T-helper 9 cell (primary cell): ENCODE measurements around the gene ADM5.

Source experiments
- DNase-seq: peaks from one replicate; pipeline ENCODE4 v3.0.0-alpha.2; 2020

The ADM5 gene

DNA sequence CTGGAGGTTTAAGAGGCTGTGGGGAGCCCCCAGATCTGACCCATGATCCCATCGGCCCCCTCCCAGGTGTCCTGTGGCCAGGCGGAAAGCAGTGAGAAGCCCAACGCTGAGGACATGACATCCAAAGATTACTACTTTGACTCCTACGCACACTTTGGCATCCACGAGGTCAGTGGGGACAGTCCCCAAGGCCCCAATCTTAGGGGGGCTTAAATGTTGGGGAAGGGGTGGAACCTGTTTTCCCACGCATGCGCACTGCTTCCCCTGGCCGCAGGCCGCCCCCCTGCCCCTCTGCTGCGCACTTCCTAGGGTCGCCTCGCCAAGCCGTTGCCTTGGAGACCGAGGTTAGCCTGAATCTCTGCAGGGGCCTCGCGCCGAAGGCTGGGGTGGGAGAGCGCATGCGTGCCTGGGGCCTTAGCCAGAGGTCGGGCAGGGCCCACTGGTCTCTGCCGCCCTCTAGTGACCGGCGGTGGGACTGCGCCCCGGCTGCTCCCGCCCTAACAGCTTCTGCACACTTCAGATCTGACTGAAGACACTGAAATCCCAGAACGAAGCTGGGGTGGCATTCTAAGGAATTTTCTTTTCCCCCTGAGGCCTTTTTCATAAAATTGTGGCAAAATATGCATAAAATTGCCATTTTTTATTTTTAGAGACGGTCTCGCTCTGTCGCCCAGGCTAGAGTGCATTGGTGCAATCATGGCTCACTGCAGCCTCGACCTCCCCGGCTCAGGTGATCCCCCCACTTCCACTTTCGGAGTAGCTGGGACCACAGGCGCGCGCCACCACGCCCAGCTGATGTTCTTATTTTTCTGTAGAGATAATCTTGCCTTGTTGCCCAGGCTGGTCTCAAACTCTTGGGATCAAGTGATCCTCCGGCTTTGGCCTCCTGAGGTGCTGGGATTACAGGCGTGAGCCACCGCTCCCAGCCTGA is 8.7 kb upstream of the ADM5 start:
- peak; percentile 98 for DNase-seq

DNA sequence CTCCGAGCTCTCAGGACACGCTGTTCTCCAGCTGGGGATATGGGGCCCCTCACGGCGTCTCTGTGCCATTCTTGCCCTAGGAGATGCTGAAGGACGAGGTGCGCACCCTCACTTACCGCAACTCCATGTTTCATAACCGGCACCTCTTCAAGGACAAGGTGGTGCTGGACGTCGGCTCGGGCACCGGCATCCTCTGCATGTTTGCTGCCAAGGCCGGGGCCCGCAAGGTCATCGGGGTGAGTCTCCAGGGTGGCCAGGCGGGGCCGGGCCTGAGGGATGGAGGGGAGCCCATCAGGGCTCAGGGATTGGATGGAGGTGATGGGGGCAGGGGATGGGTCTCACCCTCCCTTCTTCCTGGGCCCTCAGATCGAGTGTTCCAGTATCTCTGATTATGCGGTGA is 7.6 kb upstream of the ADM5 start:
- DNase-seq, result no peak

DNA sequence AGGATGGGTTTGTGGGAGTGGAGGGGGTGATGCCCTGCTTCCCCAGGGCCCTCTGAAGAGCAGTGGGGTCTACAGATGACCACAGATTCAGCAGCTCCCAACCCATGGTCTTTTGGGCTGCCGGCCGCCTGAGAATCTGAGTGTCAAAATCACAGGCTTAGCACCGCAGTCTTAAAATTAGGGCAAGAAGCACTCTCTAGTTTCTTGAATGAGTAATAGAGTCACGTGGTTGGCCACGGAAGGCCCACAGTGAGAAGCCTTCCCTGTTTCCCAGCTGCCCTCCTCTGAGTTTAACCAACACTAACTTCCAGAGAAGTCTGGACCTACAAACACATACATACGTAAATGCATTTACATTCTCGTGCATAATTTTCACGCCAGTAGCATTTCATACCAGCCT is 7.1 kb upstream of the ADM5 start:
- no peak for DNase-seq

DNA sequence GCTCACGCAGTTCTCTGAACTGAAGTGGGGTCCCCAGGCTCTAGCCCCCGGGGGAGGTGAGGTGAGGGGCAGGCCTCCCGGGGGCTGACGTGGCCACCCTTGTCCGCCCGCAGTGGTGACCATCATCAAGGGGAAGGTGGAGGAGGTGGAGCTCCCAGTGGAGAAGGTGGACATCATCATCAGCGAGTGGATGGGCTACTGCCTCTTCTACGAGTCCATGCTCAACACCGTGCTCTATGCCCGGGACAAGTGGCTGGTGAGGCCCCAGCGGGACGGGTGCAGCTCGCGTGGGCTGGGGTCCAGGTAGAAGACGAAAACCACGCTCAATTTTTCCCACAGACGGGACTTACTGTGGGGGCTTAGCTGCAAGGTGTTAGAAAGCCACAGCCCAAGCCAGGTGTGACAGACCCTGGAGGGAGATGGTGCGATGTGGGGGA is 5.6 kb upstream of the ADM5 start:
- DNase-seq, result no peak

DNA sequence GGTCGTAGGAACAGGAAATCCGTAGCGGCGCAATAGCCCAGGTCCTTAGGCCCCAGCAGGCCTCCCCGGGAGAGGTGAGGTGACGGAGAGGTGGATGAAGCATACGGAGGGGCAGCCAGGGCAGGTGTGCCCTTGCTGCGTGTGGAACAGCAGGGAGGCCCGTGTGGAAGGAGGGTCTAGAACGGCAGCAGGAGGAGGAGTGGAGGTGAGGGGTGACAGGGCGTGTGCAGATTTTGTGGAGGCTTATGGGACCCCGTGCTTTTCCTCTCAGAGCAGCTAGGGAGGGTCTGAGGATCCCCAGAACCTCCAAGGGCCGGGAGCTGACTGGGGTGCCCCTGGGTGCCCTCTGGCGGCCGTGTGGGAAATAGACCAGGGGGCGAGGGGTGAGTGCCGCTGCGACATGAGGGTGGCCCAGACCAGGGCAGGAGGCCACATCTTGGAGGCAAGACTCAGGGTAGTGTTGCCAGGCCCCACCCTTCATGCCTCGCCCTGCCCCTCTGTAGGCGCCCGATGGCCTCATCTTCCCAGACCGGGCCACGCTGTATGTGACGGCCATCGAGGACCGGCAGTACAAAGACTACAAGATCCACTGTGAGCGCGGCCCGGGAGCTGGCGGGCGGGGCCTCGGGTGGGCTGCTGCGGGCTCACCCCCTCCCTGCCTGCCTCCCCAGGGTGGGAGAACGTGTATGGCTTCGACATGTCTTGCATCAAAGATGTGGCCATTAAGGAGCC is 5.0 kb upstream of the ADM5 start:
- DNase-seq, result no peak

DNA sequence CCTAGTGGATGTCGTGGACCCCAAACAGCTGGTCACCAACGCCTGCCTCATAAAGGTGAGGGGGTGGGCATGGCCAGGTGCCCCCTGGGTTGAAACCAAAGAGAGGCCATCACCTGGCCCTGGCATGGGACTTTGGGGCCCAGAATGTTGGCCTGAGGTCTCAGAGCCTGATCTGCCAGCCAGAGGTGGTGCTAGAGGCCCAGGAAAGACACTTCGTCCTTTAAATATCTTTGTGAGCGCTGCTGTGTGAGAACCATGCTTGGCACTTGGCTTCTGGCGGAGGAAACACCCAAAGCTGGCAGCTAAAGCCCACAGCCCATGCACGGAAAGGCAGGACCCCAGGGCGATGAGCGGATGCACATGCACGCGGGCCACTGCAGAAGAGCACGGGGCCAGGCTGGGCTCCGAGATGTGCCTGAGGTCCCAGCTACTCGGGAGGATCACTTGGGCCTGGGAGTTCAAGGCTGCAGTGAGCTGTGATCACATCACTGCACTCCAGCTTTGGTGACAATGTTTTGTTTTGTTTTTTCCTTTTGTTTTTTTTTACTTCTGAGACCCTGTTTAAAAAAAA is 4.3 kb upstream of the ADM5 start:
- no peak for DNase-seq

DNA sequence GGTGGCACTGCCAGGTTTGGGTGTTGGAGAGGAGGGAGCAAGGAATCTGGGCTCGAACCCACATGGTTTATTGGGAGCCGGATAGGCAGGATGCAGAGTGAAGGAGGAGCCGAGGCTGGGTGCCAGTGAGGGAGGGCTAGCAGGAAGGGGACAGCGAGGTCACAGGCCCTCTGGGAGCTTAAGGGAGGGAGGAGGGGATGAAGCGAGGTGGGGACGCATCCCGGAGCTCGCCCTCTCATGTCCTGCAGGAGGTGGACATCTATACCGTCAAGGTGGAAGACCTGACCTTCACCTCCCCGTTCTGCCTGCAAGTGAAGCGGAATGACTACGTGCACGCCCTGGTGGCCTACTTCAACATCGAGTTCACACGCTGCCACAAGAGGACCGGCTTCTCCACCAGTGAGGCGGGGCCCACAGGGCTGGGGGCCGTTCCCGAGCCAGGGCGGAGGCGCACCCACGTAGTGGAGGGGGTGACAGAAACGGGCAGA is 3.5 kb upstream of the ADM5 start:
- no peak for DNase-seq

DNA sequence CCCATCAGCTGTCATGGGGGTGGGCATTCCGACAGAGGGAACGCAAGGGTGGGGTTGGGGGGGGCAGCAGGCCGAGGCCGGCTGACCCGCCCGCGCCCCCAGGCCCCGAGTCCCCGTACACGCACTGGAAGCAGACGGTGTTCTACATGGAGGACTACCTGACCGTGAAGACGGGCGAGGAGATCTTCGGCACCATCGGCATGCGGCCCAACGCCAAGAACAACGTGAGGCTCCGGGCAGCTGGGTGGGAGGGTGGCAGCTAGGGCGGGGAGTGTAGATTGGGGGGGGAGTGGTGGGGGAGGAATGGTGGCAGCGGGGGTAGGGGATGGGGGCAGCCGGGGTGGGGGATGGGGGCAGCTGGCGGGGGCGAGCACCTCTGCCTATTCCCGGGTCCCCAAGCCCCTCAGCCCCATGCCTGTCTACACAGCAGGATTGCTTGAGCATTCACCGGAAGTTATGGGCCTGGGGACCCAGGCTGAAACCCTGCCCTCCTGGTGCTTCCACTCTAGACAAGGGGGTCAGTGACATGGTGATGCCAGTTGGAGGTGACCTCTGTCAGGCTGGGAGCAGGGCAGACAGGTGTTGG is 2.8 kb upstream of the ADM5 start:
- DNase-seq, result no peak

DNA sequence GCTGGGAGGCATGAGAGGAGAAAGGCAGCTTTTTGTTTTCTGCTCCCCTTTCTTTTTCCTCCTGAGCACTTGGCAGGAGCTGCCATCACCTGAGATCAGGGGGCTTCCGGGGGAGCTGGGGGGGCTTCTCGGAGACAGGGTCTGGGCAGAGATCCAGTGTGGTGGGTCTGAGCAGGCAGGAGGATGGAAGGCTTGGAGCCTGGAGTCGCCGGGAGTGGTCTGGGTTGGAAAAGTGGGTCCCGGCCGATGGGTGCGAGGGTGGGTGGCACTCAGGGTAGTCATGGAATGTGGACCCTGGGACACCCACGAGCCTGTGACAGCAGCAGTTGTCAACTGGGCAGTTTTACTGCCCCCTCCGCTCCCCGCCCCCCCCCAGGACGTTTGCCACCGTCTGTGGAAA is 2.2 kb upstream of the ADM5 start:
- no peak for DNase-seq

DNA sequence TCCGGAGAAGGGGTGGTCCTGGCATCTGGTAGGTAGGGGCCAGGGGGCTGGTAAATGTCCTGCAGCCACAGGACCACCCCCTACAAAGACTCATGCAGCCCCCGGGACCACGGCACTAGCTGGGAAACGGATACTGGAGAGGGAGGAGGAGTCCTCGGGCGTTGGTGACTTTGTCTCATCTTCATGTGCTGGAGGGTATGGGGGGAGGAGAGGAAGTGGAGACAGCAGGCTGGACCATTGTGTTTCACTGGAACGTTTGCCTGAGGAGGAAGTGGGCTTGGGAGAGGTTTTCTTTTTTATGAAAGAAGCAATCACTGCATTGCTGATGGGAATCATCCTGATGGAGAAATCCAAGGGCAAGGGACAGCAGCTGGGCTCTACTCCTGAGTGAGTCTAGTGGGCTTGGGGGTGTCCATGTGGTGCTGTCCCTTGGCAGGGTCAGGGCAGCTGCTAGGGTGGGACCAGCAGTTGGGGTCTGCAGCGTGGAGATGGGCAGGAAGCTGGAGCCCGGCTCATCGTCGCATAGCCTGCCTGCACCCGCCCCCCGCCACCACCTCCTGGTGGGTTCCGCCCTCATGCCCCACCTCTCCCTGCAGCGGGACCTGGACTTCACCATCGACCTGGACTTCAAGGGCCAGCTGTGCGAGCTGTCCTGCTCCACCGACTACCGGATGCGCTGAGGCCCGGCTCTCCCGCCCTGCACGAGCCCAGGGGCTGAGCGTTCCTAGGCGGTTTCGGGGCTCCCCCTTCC is 1.7 kb upstream of the ADM5 start:
- DNase-seq, result no peak

DNA sequence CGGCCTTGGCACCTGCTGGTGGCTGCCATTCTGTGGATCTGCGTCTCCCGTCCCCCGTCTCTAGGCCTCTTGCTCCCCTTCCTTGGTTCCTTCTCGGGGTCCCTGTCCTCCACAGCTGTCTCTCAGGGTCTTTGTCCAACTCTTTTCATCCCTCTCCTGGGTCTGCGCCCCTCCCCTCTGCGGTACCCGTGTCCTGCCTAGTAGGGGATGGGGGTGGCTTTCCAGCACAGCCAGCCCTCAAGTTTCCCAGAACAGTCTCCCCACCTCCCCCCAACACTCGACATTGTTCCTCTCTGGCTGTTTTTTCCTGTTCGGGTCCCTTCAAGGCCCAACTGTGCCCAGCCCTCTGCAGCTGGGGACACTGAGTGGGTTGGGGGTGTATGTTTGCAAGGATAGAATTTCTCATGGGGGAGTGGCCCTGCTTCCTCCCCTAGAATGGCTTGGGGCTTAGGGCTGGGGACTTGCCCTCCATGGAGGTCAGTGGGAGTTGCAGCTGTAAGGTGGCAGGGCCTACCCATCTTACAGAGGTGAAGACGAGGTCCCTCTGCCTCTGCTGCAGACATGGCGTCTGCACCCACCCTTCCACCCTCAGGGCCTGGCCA is 762 bp upstream of the ADM5 start:
- DNase-seq, result no peak

DNA sequence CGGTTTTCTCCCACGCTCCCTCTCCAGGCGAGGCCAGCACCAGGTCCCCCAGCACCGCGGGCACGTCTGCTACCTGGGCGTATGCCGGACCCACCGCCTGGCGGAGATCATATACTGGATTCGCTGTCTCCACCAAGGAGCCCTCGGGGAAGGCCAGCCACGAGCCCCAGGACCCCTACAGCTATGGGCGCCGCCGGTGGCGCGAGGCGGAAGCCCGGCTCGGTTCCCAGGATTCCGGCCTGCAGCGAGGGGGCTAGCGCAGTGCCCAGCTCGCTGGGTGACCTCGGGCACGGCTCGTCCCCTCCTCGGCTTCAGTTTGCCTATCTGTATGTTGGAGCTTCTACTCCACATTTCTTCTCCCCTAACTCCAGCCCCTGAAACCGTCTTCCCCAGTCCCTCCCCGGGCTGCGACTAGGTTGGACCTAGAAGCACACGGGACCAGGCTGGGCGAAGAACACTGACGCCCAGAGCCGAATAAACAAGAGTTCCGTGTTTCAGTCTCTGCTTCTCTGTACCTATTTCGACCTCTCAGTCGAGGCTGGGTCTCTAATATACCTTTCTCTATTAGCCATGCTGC is 773 bp downstream of the ADM5 start:
- DNase-seq, result no peak

DNA sequence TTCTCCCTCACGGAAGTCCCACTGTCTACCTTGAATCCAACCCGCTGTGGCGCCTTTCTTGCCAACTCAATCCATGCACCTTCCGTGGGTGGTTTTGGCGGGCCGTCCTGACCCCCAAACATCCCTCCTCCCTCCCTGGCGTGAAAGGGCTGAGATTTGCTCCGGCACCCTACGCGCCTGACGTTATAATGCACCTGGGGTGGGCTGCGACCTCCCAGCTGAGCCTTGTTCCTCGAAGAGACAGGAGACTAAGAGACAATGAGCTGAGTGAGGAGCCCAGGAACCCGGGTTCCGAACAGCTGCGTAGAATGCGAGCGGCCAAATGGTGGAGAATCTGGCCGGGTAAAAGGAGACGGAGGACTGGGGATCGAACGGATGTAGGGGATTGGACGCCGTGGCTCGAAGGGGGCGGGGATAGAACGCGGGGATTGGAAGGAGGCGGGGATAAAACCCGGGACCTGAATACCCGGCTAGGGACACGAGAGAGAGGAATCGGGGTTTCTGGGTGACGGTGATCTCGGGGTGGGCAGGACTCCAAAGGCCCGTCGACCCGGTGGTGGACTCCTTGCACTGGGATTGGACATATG is 1.4 kb downstream of the ADM5 start, which contains the start of gene CPT1C:
Gene CPT1C, plus strand, starts transcription at position 461 of the 587 bp plus-strand sequence. CDS start 1,137 bp downstream, outside the sequence.
- DNase-seq, result peak; percentile 30

DNA sequence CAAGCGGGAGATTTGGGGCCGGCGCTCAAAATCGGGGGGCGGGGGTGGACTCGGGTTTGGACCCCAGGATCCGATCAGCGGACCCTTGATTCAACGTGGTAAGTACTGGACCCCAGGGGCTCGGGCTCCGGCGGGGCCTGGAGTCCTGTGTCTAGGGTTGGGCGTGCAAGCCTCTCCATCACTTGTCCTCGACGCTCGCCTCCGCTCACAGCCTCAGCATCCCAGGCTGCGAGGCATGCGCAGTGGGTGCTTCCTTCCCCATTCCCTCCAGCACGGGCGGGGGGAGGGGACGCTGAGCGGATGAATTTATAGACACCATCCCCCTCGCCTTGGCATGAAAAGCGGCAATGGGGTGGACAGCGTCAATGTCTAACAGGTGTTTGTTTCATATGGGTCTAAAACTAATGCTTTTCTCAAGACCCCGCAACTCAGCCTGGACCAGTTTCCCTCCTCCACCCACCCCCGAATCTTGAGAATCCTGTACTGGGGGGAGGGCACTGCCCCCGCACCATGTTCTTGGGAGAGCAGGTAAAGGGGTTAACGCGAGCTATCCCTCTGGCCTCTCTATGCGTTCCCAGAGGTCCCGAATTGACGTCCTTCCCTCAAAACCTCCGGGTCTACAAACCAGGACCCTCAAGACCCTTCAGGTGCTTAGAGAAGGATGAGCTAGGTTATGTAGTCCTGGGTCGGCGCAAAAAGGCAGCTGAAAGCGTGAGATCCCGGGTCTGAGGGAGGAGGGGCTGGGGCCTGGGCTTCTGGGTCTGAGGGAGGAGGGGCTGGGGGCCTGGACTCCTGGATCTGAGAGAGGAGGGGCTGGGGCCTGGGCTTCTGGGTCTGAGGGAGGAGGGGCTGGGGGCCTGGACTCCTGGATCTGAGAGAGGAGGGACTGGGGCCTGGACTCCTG is 2.1 kb downstream of the ADM5 start:
- no peak for DNase-seq

DNA sequence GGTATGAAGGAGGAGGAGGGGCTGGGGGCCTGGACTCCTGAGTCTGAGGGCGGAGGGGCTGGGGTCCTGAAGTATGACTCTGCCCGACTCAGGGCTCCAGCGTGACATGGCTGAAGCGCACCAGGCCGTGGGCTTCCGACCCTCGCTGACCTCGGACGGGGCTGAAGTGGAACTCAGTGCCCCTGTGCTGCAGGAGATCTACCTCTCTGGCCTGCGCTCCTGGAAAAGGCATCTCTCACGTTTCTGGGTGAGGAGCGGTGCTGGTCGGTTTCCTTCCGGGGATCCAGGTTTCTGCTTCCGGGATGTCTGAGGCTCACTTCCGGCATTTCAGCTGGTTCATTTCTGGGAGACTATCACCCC is 2.7 kb downstream of the ADM5 start:
- no peak for DNase-seq

DNA sequence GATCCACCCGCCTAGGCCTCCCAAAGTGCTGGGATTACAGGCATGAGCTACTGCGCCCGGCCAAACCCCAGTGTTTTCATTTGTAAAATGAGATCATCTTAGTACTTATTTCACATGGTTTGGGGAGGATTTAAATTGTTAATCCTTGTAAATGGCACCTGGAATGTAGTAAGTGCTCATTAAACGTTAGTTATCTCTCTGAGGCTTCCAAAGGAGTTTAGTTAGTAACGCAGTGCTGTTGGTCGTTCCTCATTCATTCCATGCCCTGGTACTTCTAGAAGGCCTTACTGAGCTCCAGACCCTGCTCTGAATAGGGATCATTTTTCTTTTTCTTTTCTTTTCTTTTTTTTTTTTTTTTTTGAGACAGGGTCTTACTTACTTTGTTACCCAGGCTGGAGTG is 6.7 kb downstream of the ADM5 start:
- DNase-seq, result no peak

DNA sequence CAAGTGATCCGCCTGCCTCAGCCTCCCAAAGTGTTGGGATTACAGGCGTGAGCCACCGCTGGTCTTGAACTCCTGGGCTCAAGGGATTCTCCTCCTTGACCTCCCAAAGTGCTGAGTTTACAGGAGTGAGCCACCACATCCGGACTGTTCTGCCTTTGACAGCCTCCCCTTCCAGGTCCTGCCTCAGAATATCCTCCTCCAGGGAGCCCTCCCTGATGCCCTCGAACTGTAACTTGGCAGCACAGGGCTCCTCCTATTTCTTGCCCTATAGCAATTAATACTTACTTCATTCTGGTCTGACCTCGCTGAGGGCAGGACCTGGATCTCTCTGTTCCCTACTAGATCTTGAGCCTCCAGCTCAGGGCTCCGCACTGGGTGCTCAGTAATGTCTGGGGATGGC is 7.5 kb downstream of the ADM5 start:
- no peak for DNase-seq

DNA sequence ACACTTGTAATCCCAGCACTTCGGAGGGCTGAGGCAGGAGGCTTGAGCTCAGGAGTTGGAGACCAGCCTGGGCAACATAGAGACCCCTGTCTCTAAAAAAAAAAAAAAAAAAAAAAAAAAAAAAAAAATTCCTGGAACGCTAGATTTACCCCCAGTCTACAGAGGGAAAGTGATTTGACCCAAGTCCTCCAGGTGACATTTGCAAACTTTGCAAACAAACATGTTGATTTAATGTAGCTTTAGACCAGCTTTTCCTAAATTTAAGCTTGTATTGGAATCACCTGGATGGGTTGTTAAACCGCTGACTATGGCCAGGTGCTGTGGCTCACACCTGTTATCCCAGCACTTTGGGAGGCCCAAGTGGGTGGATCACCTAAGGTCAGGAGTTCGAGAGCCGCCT is 10.0 kb downstream of the ADM5 start:
- no peak for DNase-seq

DNA sequence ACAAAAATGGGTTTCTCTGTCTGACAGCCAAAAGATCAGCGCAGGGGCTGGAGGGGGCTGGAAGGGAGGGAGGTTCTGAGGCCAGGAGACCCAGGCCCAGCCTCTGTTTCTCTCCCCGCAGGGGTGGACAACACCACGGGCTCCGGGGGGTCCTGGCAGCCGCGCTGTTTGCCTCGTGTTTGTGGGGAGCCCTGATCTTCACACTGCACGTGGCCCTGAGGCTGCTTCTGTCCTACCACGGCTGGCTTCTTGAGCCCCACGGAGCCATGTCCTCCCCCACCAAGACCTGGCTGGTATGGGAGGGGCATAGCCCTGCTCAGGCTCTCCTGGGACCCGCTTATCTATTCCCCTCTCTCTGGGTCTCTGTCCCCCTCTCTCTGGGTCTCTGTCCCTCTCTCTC is 11.2 kb downstream of the ADM5 start:
- no peak for DNase-seq

DNA sequence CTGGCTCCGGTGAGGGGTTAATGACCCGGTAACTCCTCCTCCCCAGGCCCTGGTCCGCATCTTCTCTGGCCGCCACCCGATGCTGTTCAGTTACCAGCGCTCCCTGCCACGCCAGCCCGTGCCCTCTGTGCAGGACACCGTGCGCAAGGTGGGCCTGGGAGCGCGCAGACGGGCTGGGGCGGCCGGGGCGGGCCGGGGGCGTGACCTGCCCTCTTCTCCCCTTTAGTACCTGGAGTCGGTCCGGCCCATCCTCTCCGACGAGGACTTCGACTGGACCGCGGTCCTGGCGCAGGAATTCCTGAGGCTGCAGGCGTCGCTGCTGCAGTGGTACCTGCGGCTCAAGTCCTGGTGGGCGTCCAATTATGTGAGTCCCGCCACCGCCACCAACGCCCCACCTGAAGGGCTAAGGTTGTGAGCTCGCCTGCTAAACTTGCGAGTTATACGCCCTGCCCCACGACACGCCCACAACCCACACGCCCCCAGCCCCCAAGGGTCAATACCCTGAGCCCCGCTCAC is 11.9 kb downstream of the ADM5 start:
- DNase-seq, result no peak
